HG03097 (cell line): Measurements from ENCODE around the gene GJC2.

Source experiments
- ATAC-seq: cut with Tn5 transposase; IDR thresholded peaks from one replicate; pipeline ENCODE4 v1.9.1; 2021; ENCODE audit not compliant: unreplicated experiment, low FRiP score

The GJC2 gene

DNA sequence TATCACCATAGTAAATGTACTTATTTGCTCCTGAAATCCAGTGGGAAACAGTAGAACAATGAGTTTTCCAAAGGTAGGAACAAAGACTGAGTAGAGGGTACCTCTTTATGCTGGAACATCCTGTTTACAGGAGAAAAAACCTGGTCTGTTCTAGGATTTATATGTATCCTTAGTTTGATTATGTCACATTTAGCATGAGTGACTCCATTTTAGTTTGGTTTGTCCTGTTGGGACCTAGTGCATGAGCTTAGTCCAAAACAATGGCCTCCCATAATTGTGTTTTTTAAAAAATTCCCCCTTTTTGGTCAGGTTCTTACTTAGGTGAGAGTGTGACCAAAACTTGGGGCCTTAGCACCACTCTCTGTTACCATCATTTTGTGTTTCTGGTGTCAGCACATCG is 37.1 kb upstream of the GJC2 start:
- ATAC-seq: no peak

DNA sequence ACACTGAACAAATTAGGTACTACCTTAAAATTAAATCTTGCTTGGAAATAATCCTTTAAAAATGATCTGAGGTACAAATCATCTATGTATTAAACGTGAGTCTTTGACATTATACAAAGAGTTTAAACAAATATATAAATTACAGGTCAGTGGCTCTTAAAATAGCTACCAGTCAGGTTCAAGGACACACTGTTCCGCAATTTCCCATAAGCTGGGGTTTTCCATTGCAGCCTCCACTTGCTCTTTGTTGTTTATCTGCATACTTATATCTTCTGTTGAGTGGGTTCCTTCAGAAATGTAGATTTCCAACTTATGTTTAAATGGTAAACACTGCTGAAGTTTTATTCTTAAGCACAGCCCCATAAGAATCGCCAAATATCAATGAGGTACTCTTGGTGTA is 34.9 kb upstream of the GJC2 start:
- ATAC-seq: no peak

DNA sequence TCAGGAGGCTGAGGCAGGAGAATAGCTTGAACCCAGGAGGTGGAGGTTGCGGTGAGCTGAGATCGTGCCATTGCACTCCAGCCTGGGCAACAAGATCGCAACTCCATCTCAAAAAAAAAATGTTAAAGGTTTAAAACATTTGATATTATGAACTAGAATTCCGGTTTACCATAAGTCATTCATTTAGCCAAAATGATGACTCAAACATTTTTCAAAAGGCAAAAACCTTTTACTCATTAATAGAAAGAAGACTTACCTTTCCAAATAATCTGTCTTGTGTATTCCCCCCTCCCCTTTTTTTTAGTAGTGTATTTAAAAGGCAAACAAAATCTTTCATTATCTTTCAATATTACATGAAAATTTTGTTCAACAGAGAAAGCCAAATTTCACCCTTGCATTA is 32.4 kb upstream of the GJC2 start:
- ATAC-seq: no peak

DNA sequence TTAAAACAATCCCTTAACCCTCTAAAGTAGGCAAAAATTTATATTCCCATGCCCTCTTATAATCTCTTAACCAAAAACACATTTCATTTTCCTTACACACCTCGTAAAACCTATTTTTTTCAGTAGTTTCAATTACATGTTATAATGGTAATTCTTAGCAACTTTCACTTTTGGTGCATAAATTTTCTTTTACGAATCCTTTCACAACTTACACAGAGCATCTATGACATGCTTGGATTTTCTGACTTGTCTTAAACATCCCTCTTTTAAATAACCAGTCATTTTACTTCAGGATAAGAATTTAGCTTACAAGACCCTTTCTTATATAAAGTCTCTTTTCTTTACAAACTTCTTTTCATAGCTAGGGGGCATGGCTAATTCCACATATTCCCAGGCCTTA is 31.7 kb upstream of the GJC2 start:
- no peak for ATAC-seq

DNA sequence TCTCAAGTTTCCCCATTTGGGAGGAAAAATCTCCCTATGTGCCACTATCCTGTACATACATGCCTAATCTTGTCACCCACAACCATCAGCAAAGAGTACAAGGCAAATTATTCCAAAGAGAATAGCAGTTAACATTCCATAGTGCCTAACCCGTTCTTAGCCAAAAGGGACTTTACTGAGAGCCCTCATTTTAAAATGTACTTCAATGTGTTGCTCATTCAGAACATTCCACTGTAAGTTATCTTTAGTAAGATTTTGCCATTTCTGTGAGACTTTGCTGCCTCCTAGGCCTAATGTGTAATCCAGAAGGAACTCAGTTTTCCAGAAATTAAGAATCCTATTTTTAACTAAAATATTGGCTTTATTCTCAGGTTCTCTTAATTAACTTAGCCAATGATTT is 29.4 kb upstream of the GJC2 start:
- no peak for ATAC-seq

DNA sequence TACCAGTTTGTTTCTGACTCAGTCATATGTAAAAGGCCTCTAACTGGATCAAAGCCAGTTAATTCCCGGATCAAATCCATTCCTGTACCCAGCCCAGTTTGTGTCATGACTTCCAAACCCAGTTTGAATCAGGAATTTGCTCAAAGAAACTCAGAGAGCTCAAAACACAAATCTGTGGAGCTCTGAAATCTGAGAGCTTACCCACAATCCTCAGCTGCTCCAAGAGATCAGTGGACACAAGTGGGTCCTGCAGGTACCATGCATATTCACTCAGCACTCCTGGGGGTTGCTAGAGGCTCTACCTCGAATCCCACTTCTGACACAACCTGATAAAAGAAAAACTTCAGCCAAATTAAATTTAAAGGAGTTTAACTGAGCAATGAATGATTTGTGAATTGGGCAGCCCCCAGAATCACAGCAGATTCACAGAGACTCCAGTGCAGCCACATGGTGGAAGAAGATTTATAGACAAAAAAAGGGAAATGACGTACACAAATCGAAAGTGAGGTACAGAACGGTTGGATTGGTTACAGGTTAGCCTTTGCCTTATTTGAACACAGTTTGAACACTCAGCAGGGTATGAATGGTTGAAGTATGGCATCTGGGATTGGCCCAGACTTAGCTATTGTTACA is 28.8 kb upstream of the GJC2 start:
- no peak for ATAC-seq

DNA sequence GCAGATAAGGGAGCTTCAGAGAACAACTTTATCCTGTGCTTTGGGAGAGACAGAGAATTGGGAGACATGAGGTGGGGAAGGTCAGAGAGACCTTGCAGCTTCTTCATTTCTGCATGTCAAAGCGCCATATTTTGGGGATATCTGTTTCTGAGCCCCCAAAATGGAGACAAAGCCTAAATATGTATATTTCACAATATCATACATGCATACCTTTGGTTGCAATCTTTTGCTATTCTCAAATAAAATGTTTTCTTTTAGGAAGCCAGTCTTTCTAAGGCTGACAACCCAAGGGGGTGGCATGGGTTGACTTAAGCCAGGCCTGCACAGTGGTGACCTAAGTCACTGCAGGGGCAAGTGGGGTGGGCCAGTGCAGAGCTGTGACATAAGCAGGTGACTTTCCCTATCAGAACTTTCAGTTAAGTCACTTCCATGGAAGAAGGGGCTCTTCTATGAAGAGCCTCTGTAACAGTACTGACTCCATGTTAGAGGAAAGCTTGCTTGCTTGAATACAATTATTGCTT is 26.7 kb upstream of the GJC2 start:
- ATAC-seq: no peak

DNA sequence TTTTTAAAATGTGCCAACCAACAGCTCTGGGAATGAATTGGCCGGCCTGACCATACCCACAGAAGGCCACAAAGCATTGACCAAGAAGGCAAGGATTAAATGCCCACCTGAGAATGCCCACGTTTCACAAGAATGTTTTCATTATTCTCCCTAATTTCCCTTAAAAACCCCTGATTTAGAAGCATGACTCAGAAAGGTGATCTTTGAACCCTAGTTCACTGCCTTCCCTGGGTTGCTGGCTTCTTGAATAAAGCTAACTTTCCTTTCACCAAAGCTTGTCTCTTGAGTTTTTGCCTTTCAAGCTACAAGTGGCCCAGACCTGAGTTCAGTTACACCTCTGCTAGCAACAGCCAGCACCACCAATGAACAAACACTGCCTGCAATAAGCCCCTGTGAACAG is 26.2 kb upstream of the GJC2 start:
- no peak for ATAC-seq

DNA sequence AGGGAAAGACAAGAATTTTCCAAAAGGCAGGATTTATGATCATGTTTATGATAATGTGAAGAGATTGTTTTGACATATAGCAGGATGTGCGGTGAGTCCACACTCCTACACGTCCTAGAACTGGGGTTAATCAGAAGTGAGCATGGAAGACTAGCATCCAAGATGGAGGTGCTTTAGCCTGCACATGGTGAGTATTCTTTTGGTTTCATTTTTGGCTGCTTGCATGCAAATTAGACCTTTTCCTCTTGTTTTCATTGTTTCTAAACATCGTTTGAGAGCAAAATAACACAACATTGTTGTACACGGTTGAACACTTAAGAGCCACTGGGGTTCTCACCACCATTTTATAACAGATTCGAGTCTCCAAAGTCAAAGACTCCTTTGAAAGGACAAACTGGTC is 24.5 kb upstream of the GJC2 start:
- no peak for ATAC-seq

DNA sequence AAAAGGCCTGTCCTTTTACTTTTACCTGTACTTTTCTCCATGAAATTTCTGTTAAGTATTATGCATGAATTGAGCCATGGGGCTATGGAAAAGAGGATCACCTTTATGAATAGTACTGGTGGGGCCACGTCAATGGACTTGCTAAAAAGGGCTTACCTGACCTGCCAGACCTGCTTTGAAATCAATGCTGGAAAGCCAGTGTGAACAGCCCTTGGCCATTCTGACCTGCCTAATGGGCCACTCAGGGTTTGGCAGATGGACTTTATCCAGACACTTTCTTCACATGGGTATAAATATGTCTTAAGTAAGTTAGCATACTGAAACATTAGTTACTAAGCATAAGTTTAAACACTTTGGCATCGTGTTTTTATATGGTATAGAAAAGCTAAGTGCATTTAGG is 18.0 kb upstream of the GJC2 start:
- no peak for ATAC-seq

DNA sequence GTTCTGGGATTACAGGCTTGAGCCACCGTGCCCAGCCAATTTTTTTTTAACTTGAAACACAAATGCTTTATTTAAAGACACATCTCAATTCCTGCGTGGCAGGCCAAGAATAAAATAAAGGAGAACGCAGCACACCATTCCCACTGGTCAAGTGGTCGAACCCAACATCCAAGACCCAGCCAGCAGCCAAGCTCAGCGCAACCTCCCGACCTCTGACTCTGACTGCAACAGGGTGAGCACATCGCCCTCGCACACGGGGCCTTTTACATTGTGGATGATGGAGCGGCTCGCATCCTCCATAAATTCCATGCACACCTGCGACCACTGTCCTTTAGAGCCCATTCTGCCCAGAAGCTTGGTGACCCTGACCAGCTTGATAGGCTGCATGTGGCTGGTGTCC is 15.1 kb upstream of the GJC2 start:
- ATAC-seq: no peak

DNA sequence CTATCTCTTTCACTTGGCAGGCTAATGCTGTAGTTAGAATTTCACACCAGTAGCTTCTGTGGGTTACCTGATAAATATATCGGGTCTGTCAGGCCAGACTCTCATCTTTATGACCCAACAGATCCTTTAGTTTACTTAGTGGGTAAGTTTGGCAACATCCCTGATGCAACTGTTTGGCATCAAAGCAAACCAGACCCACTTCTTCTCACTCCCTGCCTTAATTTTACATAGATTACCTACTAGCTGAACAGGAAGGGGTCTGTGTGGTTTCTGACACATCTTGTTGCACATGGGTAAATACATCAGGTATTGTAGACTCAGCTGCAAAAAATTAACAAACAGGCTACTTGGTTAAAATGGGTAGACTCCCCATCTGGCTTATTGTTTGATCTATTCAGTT is 12.8 kb upstream of the GJC2 start:
- ATAC-seq: no peak

DNA sequence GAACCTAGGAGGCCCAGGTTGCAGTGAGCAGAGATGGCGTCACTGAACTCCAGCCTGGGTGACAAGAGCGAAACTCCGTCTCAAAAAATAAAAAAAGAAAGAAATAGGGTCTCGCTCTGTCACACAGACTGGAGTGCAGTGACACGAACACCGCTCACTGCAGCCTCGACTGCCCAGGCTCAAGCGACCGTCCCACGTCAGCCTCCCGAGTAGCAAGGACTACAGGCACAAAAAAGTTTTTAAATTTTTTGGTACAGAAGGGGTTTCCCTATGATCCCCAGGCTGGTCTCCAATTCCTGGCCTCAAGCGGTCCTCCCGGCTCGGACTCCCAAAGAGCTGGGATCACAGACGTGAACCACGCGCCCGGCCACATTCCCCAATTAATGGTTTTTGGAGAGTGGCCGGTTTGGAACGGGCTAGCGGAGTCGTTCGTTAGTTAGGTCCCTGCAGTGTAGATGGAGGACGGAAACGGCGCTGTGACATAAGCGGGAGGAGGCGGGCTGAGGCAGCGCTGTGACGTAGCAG is 10.3 kb upstream of the GJC2 start:
- no peak for ATAC-seq

DNA sequence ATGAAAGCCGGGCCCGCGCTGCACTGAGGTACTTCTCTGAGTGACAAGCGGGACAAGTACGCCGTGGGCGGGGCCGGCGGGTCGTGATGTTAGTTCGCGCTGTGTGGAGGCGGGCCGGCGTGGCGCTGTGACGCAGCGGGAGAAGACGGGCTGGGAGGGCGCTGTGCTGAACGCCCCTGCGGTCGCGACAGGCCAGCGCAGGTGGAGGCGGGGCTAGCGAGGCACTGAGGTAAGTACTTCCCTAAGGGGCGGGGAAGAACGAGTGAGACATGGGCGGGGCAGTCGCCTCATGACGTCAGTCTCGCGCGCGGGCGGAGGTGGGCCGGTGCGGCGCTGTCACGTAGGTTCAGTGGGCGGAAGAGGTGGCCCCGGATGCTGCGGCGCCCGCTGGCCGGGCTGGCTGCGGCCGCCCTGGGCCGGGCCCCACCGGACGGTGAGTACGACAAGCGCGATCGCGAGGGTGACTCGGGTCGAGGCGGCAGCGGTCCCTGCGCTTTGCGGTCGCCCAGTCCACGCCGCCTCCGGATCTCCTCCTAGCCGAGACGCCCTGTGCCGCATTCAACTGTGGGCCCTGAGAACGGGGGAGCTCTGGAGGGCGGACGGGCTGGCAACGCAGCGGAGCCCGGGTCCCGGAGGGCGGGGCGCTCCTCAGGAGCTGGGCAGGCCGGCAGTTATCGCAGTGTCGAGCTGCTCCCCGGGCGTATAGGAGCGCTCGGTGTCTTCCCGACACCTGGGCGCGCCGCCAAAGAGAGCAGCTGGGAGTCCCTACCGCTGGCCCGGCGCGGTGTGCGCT is 9.6 kb upstream of the GJC2 start, which contains the start of gene GUK1:
TSS of gene GUK1 (plus strand) at position 349 of the 793 bp plus-strand sequence. CDS start at position 373, 24 bp downstream.
- peak; percentile 86 for ATAC-seq

DNA sequence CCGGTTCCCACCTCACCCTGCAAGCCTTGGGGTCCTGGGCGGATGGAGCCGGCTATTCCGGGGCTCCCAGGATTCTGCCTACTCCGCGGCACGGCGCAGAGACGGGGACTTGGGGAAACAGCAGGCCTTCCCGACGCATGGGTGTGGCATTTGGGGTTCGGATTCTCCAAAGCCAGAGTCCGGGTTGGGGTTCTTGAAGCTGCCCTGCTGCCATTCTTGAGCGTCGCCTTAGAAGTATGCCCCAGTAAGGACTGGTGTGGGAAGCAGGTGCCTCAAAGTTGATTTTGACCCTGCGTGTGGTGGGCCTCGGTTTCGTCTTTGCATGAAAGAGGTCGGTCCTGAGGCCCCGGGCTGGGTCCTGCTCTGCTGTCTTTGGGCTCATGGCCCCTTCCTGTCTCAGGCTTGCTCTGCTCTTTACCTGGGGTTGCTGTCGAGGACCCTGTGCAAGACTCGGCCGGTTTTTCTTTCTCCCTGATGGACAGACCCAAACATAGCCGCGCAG is 9.0 kb upstream of the GJC2 start:
- no peak for ATAC-seq

DNA sequence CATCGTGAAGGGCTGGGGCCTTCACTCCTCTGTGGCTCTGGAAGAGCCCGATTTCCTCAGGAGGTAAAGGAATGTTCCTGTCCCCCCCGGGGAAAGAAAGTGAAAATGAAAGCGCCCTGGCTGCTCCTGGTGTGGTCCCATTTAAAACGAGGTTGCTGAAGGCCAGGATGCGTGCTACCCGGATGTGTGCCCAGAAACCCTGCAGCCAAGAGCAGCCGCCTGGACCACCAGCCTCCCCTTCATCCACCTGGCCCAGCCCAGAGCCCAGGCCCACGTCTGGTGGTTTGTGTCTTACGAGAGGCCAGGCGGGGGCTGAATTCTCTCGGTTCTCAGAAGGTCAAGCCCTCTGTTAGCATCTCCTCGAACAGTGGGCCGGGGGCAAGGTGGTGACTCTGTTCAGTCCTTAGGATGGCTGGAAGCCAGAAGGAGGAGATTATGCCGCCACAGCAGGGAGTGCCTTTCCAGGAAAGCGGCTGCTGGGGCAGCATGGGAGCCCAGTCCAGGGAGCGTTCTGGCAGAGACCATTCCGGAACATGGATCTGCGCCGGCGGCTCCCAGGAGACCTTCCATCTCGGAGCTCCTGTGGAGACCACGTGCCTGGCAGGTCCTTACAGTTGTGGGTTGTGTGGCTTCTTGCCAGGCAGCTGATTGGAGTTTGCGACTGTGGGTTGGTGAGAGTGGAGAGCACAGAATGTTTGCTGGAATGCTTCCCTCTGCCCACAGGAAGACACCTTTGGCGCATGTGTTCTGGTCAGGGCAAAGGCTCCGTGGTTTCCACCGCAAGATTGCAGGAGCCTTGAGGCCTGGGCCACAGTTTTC is 8.3 kb upstream of the GJC2 start:
- no peak for ATAC-seq

DNA sequence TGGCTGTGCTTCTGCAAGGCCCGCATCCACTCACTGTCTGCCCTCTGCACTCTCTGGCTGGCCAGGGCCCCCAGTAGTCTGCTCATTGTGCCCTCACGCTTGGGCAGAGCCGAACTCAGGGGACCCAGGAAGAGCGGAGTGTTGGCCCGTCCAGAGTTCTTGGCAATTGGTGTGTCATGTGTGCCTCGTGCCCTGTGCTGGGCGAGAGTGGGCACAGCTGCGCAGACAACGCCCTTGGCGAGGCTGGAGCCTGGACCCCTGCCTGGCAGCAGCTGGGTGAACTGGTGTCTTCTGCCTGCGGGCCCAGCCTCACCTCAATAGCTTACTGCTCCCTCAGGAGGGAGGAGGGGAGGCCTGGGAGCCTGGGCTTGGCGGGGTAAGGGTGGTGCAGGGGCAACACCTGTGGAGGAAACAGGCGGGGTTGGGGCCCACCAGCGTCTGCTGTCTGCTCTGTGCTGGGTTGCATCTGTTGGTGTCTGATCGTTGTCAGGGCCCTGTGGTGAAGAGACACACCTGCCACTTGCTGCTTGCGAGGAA is 7.5 kb upstream of the GJC2 start:
- no peak for ATAC-seq

DNA sequence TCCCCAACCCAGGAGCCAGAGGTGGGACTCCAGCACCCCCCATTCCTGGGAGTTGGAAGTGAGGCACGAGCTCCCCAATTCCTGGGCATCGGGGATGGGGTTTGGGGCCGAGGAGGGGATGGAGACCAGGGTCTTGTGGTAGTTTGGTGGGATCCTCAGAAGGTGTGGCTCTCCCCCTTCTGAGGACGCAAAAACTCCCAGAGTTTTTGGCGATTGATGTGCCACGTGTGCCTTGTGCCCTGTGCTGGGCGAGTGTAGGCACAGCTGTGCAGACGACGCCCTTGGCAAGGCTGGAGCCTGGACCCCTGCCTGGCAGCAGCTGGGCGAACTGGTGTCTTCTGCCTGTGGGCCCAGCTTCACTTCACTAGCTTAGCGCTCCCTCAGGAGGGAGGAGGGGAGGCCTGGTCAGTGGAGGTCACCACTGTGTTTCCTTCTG is 7.0 kb upstream of the GJC2 start:
- ATAC-seq: no peak

DNA sequence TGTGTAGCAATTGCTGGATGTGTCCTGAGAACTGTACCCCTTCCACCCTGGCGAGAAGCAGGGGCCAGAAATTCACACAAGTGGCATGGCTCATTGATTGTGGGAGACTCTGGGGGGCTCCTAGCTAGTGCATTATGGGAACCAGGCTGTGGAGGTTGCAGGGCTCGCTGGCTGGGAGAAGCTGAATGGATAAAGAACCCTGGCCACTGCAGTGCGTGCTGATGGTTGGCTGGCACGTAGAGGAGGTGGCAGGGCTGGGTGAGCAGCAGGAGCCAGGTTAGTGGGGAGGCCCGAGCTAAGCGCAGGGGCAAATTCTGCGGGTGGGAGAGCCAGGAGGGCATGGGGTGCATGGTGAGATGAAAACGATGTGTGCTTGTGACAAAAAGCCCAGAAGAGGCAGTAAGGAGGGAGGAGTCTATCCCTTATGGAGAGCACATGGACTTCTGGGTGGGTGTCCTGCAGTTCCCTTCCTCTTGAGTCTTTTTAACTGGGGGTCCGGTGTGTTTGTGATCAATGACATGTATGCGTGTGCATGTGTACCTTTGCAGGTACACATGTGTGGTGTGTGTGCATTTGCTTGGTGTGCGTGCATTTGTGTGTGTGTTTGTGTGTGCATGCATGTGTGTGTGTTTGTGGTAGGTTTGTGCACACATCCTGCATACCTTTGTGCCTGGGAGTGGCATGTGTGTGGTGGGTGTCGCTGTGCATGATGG is 6.1 kb upstream of the GJC2 start:
- no peak for ATAC-seq
